AG04449 (cell line): ENCODE results near the gene TFDP2.
"Not testable (repeated sequence)": the region's sequence is repeated elsewhere in the genome, so short reads cannot be mapped to it uniquely, and the experiment has no call there.

Experiments used
- CTCF ChIA-PET: fragments of 350-600 bp; formaldehyde crosslinking; extraction: SDS; loops from one replicate; lab custom pipeline; 2021; ENCODE audit warnings: antibody characterized with exemption; lab: Yijun Ruan, JAX
- POLR2A ChIA-PET: fragments of 400-600, 350-600 bp; formaldehyde crosslinking; extraction: SDS; loops from one replicate; lab custom pipeline; 2020; ENCODE audit warnings: antibody characterized with exemption, inconsistent platforms; lab: Yijun Ruan, JAX
- DNase-seq: peaks from one replicate; pipeline ENCODE4 v3.0.0-alpha.2; 2010; ENCODE audit warnings: low read depth, low spot score
- H3K4me3 ChIP-seq: 2 replicates; pipeline ENCODE4 v1.5.1; 2011; ENCODE audit warnings: low read depth, mild to moderate bottlenecking, control low read depth, low read length
- CTCF ChIP-seq: IDR thresholded peaks from one replicate; pipeline ENCODE4 v1.5.1; 2011; ENCODE audit warnings: mild to moderate bottlenecking, moderate library complexity, low read length, control low read depth, inconsistent platforms; ENCODE audit not compliant: insufficient read depth; ENCODE audit errors: missing control alignments

The TFDP2 gene

GRCh38 chr3:142013993-142014392, 135.4 kb downstream of the TFDP2 start:
- no peak for TF ChIP-seq CTCF
- no peak for DNase-seq
- CTCF ChIA-PET: interaction anchor here (1.0 to 1.7 kb wide), 4 partner anchors 8 to 275 kb away, joined by 3 to 5 read pairs (median 3); no protein-coding TSS in a partner anchor
- POLR2A ChIA-PET: no interaction called here
- H3K4me3 ChIP-seq: no peak overlapping the region

- ChIA-PET POLR2A (no interaction called here), CTCF (interaction anchor here (1.0 to 1.7 kb wide), 4 partner anchors 9 to 275 kb away, joined by 3 to 5 read pairs (median 3); no protein-coding TSS in a partner anchor)
- no peak overlapping the region for H3K4me3 ChIP-seq
- no peak for DNase-seq
- TF ChIP-seq CTCF: no peak
Measured at GRCh38 chr3:142013326-142013980, 135.9 kb downstream of the TFDP2 start.

- TF ChIP-seq CTCF: no peak
Measured at GRCh38 chr3:142009029-142009428, 140.3 kb downstream of the TFDP2 start.

GRCh38 chr3:142007710-142008399, 141.5 kb downstream of the TFDP2 start:
- CTCF ChIA-PET: no interaction called here
- no peak overlapping the region for H3K4me3 ChIP-seq
- POLR2A ChIA-PET: no interaction called here
- no peak for TF ChIP-seq CTCF
- no peak for DNase-seq

More at GRCh38 chr3:142009029-142009428, 140.3 kb downstream of the TFDP2 start:
- H3K4me3 ChIP-seq: no peak overlapping the region
- ChIA-PET CTCF (no interaction called here), POLR2A (no interaction called here)
- no peak for DNase-seq

GRCh38 chr3:142004957-142005356, 144.4 kb downstream of the TFDP2 start:
- DNase-seq, CTCF ChIA-PET, H3K4me3 ChIP-seq, POLR2A ChIA-PET: not testable (repeated sequence)

- no peak overlapping the region for H3K4me3 ChIP-seq
- no peak for TF ChIP-seq CTCF
- POLR2A ChIA-PET: no interaction called here
- CTCF ChIA-PET: no interaction called here
- DNase-seq: no peak
Measured at GRCh38 chr3:142004025-142004424, 145.3 kb downstream of the TFDP2 start.
